ENCODE results near the gene ATG16L1. TPM values are rescaled to one million over a fixed set of nuclear protein-coding genes. Genes with fewer than 3 reads are reported as not detected.

Gene ATG16L1
- total RNA-seq, 1 donor from 2014 or later = 36.7 TPM

- no peak for DNase-seq
- H3K9me3 Mint-ChIP-seq = no peaks in the 10 kb centered on the region
- H3K27ac Mint-ChIP-seq = no peak overlapping the region
- intact Hi-C loops (cut with micrococcal nuclease) = loop anchor here (10.0 kb wide), 2 partner anchors 71 to 471 kb away; no protein-coding TSS in a partner anchor
- H3K27me3 Mint-ChIP-seq = no peaks in the 10 kb centered on the region
- H3K4me1 Mint-ChIP-seq = peaks cover 52% of the 10 kb centered on the region
- peaks cover 56% of the 10 kb centered on the region for H3K36me3 Mint-ChIP-seq (ENCODE audit: low read depth)
- no peak overlapping the region for H3K4me3 Mint-ChIP-seq
Measured at GRCh38 chr2:233256048-233256447, 4.6 kb downstream of the ATG16L1 start.

- Mint-ChIP-seq H3K4me3 (no peak overlapping the region), H3K27ac (no peak overlapping the region), H3K27me3 (no peaks in the 10 kb centered on the region), H3K4me1 (peaks cover 58% of the 10 kb centered on the region), H3K36me3 (ENCODE audit: low read depth) (peaks cover 72% of the 10 kb centered on the region), H3K9me3 (no peaks in the 10 kb centered on the region)
- intact Hi-C loops (cut with micrococcal nuclease) = loop anchor here (10.0 kb wide), 2 partner anchors 73 to 473 kb away; no protein-coding TSS in a partner anchor
- DNase-seq = no peak
Measured at GRCh38 chr2:233258211-233258610, 6.7 kb downstream of the ATG16L1 start.

- Mint-ChIP-seq H3K4me1 (peaks cover 49% of the 10 kb centered on the region), H3K36me3 (ENCODE audit: low read depth) (peaks cover 76% of the 10 kb centered on the region), H3K27ac (peak overlapping the region; percentile 2), H3K9me3 (no peaks in the 10 kb centered on the region), H3K27me3 (no peaks in the 10 kb centered on the region), H3K4me3 (no peak overlapping the region)
- DNase-seq = no peak
- intact Hi-C loops (cut with micrococcal nuclease) = loop anchor here (10.0 kb wide), 2 partner anchors 75 to 475 kb away; no protein-coding TSS in a partner anchor
Measured at GRCh38 chr2:233259730-233260129, 8.3 kb downstream of the ATG16L1 start.

- Mint-ChIP-seq H3K4me3 (no peak overlapping the region), H3K4me1 (peaks cover 41% of the 10 kb centered on the region), H3K36me3 (ENCODE audit: low read depth) (peaks cover 72% of the 10 kb centered on the region), H3K27me3 (no peaks in the 10 kb centered on the region), H3K27ac (peak overlapping the region; percentile 63), H3K9me3 (no peaks in the 10 kb centered on the region)
- intact Hi-C loops (cut with micrococcal nuclease) = no loop called here
- no peak for DNase-seq
Measured at GRCh38 chr2:233260661-233261060, 9.2 kb downstream of the ATG16L1 start.

GRCh38 chr2:233261819-233262555, 10.5 kb downstream of the ATG16L1 start:
- intact Hi-C loops (cut with micrococcal nuclease) = no loop called here
- Mint-ChIP-seq H3K27ac (peak overlapping the region; percentile 50), H3K27me3 (no peaks in the 10 kb centered on the region), H3K36me3 (ENCODE audit: low read depth) (peaks cover 76% of the 10 kb centered on the region), H3K9me3 (no peaks in the 10 kb centered on the region), H3K4me1 (peaks cover 45% of the 10 kb centered on the region), H3K4me3 (no peak overlapping the region)
- no peak for DNase-seq

- peaks cover 74% of the 10 kb centered on the region for H3K36me3 Mint-ChIP-seq (ENCODE audit: low read depth)
- no peak for DNase-seq
- peak overlapping the region; percentile 50 for H3K27ac Mint-ChIP-seq
- intact Hi-C loops (cut with micrococcal nuclease) = no loop called here
- H3K27me3 Mint-ChIP-seq = no peaks in the 10 kb centered on the region
- peaks cover 51% of the 10 kb centered on the region for H3K4me1 Mint-ChIP-seq
- H3K4me3 Mint-ChIP-seq = no peak overlapping the region
- H3K9me3 Mint-ChIP-seq = no peaks in the 10 kb centered on the region
Measured at GRCh38 chr2:233262562-233262961, 11.1 kb downstream of the ATG16L1 start.

- no peak for DNase-seq
- no peaks in the 10 kb centered on the region for H3K9me3 Mint-ChIP-seq
- H3K36me3 Mint-ChIP-seq (ENCODE audit: low read depth) = peaks cover 77% of the 10 kb centered on the region
- H3K27me3 Mint-ChIP-seq = no peaks in the 10 kb centered on the region
- intact Hi-C loops (cut with micrococcal nuclease) = no loop called here
- H3K27ac Mint-ChIP-seq = no peak overlapping the region
- H3K4me1 Mint-ChIP-seq = peaks cover 55% of the 10 kb centered on the region
- H3K4me3 Mint-ChIP-seq = no peak overlapping the region
Measured at GRCh38 chr2:233263045-233263570, 11.6 kb downstream of the ATG16L1 start.

GRCh38 chr2:233264667-233265066, 13.2 kb downstream of the ATG16L1 start:
- Mint-ChIP-seq H3K27me3 (no peaks in the 10 kb centered on the region), H3K4me1 (peaks cover 60% of the 10 kb centered on the region), H3K9me3 (no peaks in the 10 kb centered on the region), H3K27ac (peak overlapping the region; percentile 1), H3K4me3 (no peak overlapping the region), H3K36me3 (ENCODE audit: low read depth) (peaks cover 79% of the 10 kb centered on the region)
- no peak for DNase-seq
- intact Hi-C loops (cut with micrococcal nuclease) = loop anchor here (5.0 kb wide), 1 partner anchor 88 kb away; the partner anchor contains the start of gene DGKD

- H3K4me3 Mint-ChIP-seq = no peak overlapping the region
- peaks cover 79% of the 10 kb centered on the region for H3K36me3 Mint-ChIP-seq (ENCODE audit: low read depth)
- H3K9me3 Mint-ChIP-seq = no peaks in the 10 kb centered on the region
- intact Hi-C loops (cut with micrococcal nuclease) = loop anchor here (5.0 kb wide), 1 partner anchor 86 kb away; the partner anchor contains the start of gene DGKD
- H3K27me3 Mint-ChIP-seq = no peaks in the 10 kb centered on the region
- H3K4me1 Mint-ChIP-seq = peaks cover 62% of the 10 kb centered on the region
- DNase-seq = no peak
- peak overlapping the region; percentile 69 for H3K27ac Mint-ChIP-seq
Measured at GRCh38 chr2:233265899-233266431, 14.5 kb downstream of the ATG16L1 start.

GRCh38 chr2:233266481-233266880, 15.0 kb downstream of the ATG16L1 start:
- no peaks in the 10 kb centered on the region for H3K27me3 Mint-ChIP-seq
- peaks cover 62% of the 10 kb centered on the region for H3K4me1 Mint-ChIP-seq
- H3K9me3 Mint-ChIP-seq = no peaks in the 10 kb centered on the region
- DNase-seq = no peak
- H3K36me3 Mint-ChIP-seq (ENCODE audit: low read depth) = peaks cover 76% of the 10 kb centered on the region
- H3K27ac Mint-ChIP-seq = peak overlapping the region; percentile 69
- no peak overlapping the region for H3K4me3 Mint-ChIP-seq
- intact Hi-C loops (cut with micrococcal nuclease) = loop anchor here (5.0 kb wide), 1 partner anchor 86 kb away; the partner anchor contains the start of gene DGKD

GRCh38 chr2:233267516-233268245, 16.2 kb downstream of the ATG16L1 start:
- Mint-ChIP-seq H3K9me3 (no peaks in the 10 kb centered on the region), H3K27ac (peak overlapping the region; percentile 97), H3K4me1 (peaks cover 62% of the 10 kb centered on the region), H3K27me3 (no peaks in the 10 kb centered on the region), H3K36me3 (ENCODE audit: low read depth) (peaks cover 75% of the 10 kb centered on the region), H3K4me3 (peak overlapping the region; percentile 84)
- DNase-seq = peak; percentile 95
- intact Hi-C loops (cut with micrococcal nuclease) = loop anchor here (1.0 to 5.0 kb wide), 3 partner anchors 16 to 175 kb away; partner anchors contain the start of genes ATG16L1 and DGKD

- Mint-ChIP-seq H3K4me1 (peaks cover 69% of the 10 kb centered on the region), H3K27ac (peak overlapping the region; percentile 97), H3K4me3 (peak overlapping the region; percentile 84), H3K36me3 (ENCODE audit: low read depth) (peaks cover 87% of the 10 kb centered on the region), H3K27me3 (no peaks in the 10 kb centered on the region), H3K9me3 (no peaks in the 10 kb centered on the region)
- intact Hi-C loops (cut with micrococcal nuclease) = no loop called here
- DNase-seq = peak; percentile 77
Measured at GRCh38 chr2:233270366-233270765, 18.9 kb downstream of the ATG16L1 start.

GRCh38 chr2:233270951-233271350, 19.5 kb downstream of the ATG16L1 start:
- peaks cover 66% of the 10 kb centered on the region for H3K4me1 Mint-ChIP-seq
- H3K27ac Mint-ChIP-seq = peak overlapping the region; percentile 97
- intact Hi-C loops (cut with micrococcal nuclease) = no loop called here
- no peaks in the 10 kb centered on the region for H3K9me3 Mint-ChIP-seq
- no peak for DNase-seq
- no peaks in the 10 kb centered on the region for H3K27me3 Mint-ChIP-seq
- H3K4me3 Mint-ChIP-seq = peak overlapping the region; percentile 84
- peaks cover 89% of the 10 kb centered on the region for H3K36me3 Mint-ChIP-seq (ENCODE audit: low read depth)
